K562 (cell line): Measurements from ENCODE around the gene THADA. TPM values are rescaled to one million over a fixed set of nuclear protein-coding genes. Genes with fewer than 3 reads are reported as not detected.

Experiments
- ARNT ChIP-seq, 2 experiments: fragments of 450-650 bp; IDR thresholded peaks; 2 replicates each; pipeline ENCODE4 v1.6.1; 2016; ENCODE audit warnings: mild to moderate bottlenecking in 1 of 2
- CBFA2T2 ChIP-seq: fragments of 450-650 bp; conservative IDR thresholded peaks from 2 replicates; pipeline ENCODE4 v1.6.1; 2017; ENCODE audit warnings: mild to moderate bottlenecking
- FOXJ2 ChIP-seq: fragments of 200-800 bp; sonication (Bioruptor generic); IDR thresholded peaks from 2 replicates; pipeline ENCODE4 v1.6.1; 2016; ENCODE audit warnings: missing genetic modification characterization, missing compliant biosample characterization
- GATAD2B ChIP-seq: fragments of 450-650 bp; IDR thresholded peaks from 2 replicates; pipeline ENCODE4 v1.6.1; 2017; ENCODE audit warnings: mild to moderate bottlenecking, borderline replicate concordance
- GTF2F1 ChIP-seq: IDR thresholded peaks from 2 replicates; pipeline ENCODE4 v1.6.1; 2011; ENCODE audit warnings: low read depth, low read length, improper control_type of control experiment
- HNRNPK ChIP-seq: fragments of 200-400 bp; formaldehyde crosslinking; IDR thresholded peaks from one replicate; pipeline ENCODE4 v1.6.1; 2018; ENCODE audit warnings: mild to moderate bottlenecking, low read depth, low read length; ENCODE audit not compliant: poor library complexity, severe bottlenecking
- HNRNPL ChIP-seq: fragments of 200-400 bp; formaldehyde crosslinking; IDR thresholded peaks from 2 replicates; pipeline ENCODE4 v1.6.1; 2017; ENCODE audit warnings: low read depth, mild to moderate bottlenecking, low read length
- JUN ChIP-seq, 2 experiments: sonication (generic) in 1 of 2; formaldehyde crosslinking in 1 of 2; IDR thresholded peaks; 2 replicates each; pipeline versions ENCODE4 v1.6.1 to v1.8.0; 2012 to 2022; ENCODE audit warnings: borderline replicate concordance in 2 of 2, mild to moderate bottlenecking in 2 of 2, improper control_type of control experiment in 1 of 2, low read depth in 1 of 2, low read length in 1 of 2, missing genetic modification reagents in 1 of 2
- MYBL2 ChIP-seq, 2 experiments: fragments of 450-650 bp in 1 of 2; sonication (generic) in 1 of 2; formaldehyde crosslinking in 1 of 2; IDR thresholded peaks; 2 replicates each; pipeline versions ENCODE4 v1.6.1 to v1.8.1; 2017 to 2022; ENCODE audit warnings: borderline replicate concordance in 1 of 2, inconsistent platforms in 1 of 2, low read depth in 1 of 2, mild to moderate bottlenecking in 1 of 2, missing genetic modification reagents in 1 of 2, moderate library complexity in 1 of 2
- POLR2AphosphoS5 ChIP-seq: IDR thresholded peaks from 2 replicates; pipeline ENCODE4 v1.6.1; 2011; ENCODE audit warnings: mild to moderate bottlenecking, low read depth, low read length, moderate library complexity; ENCODE audit not compliant: control insufficient read depth, insufficient read depth
- PRPF4 ChIP-seq: fragments of 200-400 bp; formaldehyde crosslinking; IDR thresholded peaks from one replicate; pipeline ENCODE4 v1.6.1; 2017; ENCODE audit warnings: low read length, low read depth, mild to moderate bottlenecking; ENCODE audit not compliant: insufficient read depth, poor library complexity, severe bottlenecking
- PTTG1 ChIP-seq: fragments of 450-650 bp; IDR thresholded peaks from 2 replicates; pipeline ENCODE4 v1.6.1; 2016; ENCODE audit warnings: low read depth, mild to moderate bottlenecking, missing genetic modification characterization, missing compliant biosample characterization
- SETDB1 ChIP-seq: IDR thresholded peaks from one replicate; pipeline ENCODE4 v1.6.1; 2012; ENCODE audit warnings: low read length, control low read depth, inconsistent platforms
- SMARCA5 ChIP-seq: fragments of 450-650 bp; IDR thresholded peaks from 2 replicates; pipeline ENCODE4 v1.6.1; 2016
- TAF7 ChIP-seq: fragments of 450-650 bp; IDR thresholded peaks from 2 replicates; pipeline ENCODE4 v1.6.1; 2016; ENCODE audit warnings: missing genetic modification characterization, missing compliant biosample characterization
- TCF3 ChIP-seq: sonication (generic); formaldehyde crosslinking; IDR thresholded peaks from 2 replicates; pipeline ENCODE4 v1.4.0; 2020; ENCODE audit warnings: mild to moderate bottlenecking, missing genetic modification reagents
- TCF7 ChIP-seq: sonication (generic); IDR thresholded peaks from 2 replicates; pipeline ENCODE4 v1.6.1; 2016; ENCODE audit warnings: antibody characterized with exemption, borderline replicate concordance
- U2AF1 ChIP-seq: fragments of 200-400 bp; formaldehyde crosslinking; optimal IDR thresholded peaks from 2 replicates; pipeline ENCODE3; 2017; ENCODE audit warnings: mild to moderate bottlenecking, low read depth, low read length, moderate library complexity
- ZBTB8A ChIP-seq: fragments of 450-650 bp; IDR thresholded peaks from 2 replicates; pipeline ENCODE4 v1.6.1; 2018; ENCODE audit warnings: mild to moderate bottlenecking, moderate library complexity; ENCODE audit not compliant: partially characterized antibody
- ZNF124 ChIP-seq: sonication (generic); formaldehyde crosslinking; IDR thresholded peaks from 2 replicates; pipeline ENCODE4 v1.8.1; 2022; ENCODE audit warnings: missing genetic modification reagents
- ZNF174 ChIP-seq: fragments of 250-450 bp; sonication (Bioruptor Pico); IDR thresholded peaks from 2 replicates; pipeline ENCODE4 v1.4.0; 2020; ENCODE audit warnings: mild to moderate bottlenecking
- ZNF212 ChIP-seq: fragments of 450-650 bp; formaldehyde crosslinking; IDR thresholded peaks from 2 replicates; pipeline ENCODE4 v1.4.0; 2020; ENCODE audit warnings: mild to moderate bottlenecking
- ZNF354B ChIP-seq: fragments of 250-450 bp; sonication (Bioruptor Pico); IDR thresholded peaks from 2 replicates; pipeline ENCODE4 v1.4.0; 2020
- ZNF431 ChIP-seq: sonication (generic); formaldehyde crosslinking; IDR thresholded peaks from 2 replicates; pipeline ENCODE4 v1.8.0; 2022; ENCODE audit warnings: mild to moderate bottlenecking, missing genetic modification reagents
- ZNF57 ChIP-seq: fragments of 450-650 bp; formaldehyde crosslinking; IDR thresholded peaks from 2 replicates; pipeline ENCODE4 v1.4.0; 2020; ENCODE audit warnings: mild to moderate bottlenecking, moderate library complexity
- ZNF778 ChIP-seq: fragments of 450-650 bp; formaldehyde crosslinking; IDR thresholded peaks from 2 replicates; pipeline ENCODE4 v1.4.0; 2020; ENCODE audit warnings: mild to moderate bottlenecking, moderate library complexity
- polyA plus RNA-seq, 8 experiments: library from polyadenylated mRNA; depleted of rRNA in 4 of 8; stranded (reverse) in 5 of 8; unstranded in 3 of 8; fragments of >200 nt; fragmentation: Nextera tagmentation in 2 of 8; fragmentation: Illumina TruSeq in 1 of 8; extraction: Ambion mirVana in 2 of 8; extraction: Trizol in 1 of 8; gene quantifications; 2 replicates each; pipeline versions ENCODE4 v1.2.1 to v1.2.3, GENCODE V29; 2011 to 2014; ENCODE audit warnings: inconsistent platforms in 1 of 8, missing spikeins in 1 of 8
- total RNA-seq, 7 experiments: library from RNA; depleted of rRNA in 6 of 7; stranded (reverse); fragments of >200 nt in 6 of 7; fragmentation: Illumina TruSeq in 2 of 7; extraction: Trizol in 2 of 7; gene quantifications; 2 replicates each; pipeline versions ENCODE4 v1.2.1 to v1.2.3, GENCODE V29; 2011 to 2021; ENCODE audit warnings: low replicate concordance in 1 of 7
- TF ChIP-seq, protein P1 (sequence below): fragments of 250-450 bp; sonication (Bioruptor Pico); IDR thresholded peaks from 2 replicates; pipeline ENCODE4 v1.4.0; 2020; ENCODE audit warnings: mild to moderate bottlenecking, moderate library complexity

THADA gene
- total and polyA plus RNA-seq, 9 of the 15 experiments (the other 6 are each of a cell fraction or from before 2014, with no cell fraction given), result 17.8 to 34.7 (median 31.9) TPM

DNA sequence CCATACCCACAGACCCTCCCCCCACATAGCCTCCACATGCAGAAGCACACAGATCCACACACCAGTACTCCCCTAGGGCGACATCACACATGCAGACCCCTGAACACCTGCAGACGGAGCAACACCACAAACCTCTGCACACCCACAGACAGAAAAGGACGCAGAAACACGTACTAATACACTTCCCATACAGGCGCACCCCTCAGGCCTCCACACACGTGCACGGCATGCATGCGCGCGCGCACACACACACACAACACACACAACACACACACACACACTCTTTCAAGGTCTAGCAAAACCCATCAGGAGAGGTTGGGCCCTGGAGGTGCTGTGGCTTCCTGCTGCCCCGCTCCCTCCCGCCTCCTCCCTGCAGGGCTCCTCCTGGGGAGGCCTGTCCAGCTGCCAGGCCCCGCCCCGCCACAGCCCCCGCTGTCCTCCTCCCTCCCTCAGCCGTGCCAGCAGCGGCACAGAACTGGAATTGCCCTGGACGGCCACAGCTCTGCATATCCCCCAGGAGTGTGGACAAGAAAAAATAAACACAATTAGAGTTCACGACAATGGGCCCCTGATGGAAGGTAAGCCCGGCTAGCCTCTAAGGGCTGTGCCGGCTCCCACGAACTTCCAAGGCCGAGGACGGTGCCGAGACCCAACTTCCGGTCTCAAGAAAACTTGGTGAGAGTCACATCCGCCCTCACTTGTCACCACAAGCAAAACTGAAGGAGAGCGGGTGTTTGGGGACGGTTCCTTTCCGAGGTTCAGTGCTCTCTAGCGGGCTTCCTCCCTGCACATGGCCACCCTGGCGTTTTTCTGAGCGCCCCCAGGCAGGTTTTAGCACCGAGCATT is 376.2 kb downstream of the THADA start (continued):
- no peak for TF ChIP-seq CBFA2T2
- no peak for TF ChIP-seq ZNF778 (CRISPR knock-in tag)
- TF ChIP-seq FOXJ2 (tag), result no peak
- TF ChIP-seq U2AF1, result no peak
- TF ChIP-seq ARNT (IDR thresholded peaks at IDR 0.05), result peak; percentile 12 to 53; a peak in 1 of 4 replicates
- no peak for TF ChIP-seq HNRNPL
- TF ChIP-seq JUN (IDR thresholded peaks at IDR 0.05; ENCODE audit: borderline replicate concordance, low read depth, low read length), result no peak
- TF ChIP-seq JUN (CRISPR knock-in tag; IDR thresholded peaks at IDR 0.05; ENCODE audit: borderline replicate concordance), result no peak
- peak; percentile 8; the same call in 1 of the 2 replicates for TF ChIP-seq TCF3 (CRISPR knock-in tag)
- TF ChIP-seq ZNF354B, result no peak
- no peak for TF ChIP-seq PTTG1 (tag)
- TF ChIP-seq TAF7, result no peak
- TF ChIP-seq ZNF57 (CRISPR knock-in tag), result no peak
- no peak for TF ChIP-seq ZBTB8A
- TF ChIP-seq, protein P1, sequence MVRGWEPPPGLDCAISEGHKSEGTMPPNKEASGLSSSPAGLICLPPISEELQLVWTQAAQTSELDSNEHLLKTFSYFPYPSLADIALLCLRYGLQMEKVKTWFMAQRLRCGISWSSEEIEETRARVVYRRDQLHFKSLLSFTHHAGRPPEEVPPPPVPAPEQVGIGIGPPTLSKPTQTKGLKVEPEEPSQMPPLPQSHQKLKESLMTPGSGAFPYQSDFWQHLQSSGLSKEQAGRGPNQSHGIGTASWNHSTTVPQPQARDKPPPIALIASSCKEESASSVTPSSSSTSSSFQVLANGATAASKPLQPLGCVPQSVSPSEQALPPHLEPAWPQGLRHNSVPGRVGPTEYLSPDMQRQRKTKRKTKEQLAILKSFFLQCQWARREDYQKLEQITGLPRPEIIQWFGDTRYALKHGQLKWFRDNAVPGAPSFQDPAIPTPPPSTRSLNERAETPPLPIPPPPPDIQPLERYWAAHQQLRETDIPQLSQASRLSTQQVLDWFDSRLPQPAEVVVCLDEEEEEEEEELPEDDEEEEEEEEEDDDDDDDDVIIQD (CRISPR knock-in tag), result no peak
- TF ChIP-seq ZNF212, result no peak
- no peak for TF ChIP-seq ZNF174 (CRISPR knock-in tag)
- TF ChIP-seq TCF7, result no peak
- no peak for TF ChIP-seq GTF2F1
- TF ChIP-seq GATAD2B, result no peak
- TF ChIP-seq HNRNPK, result no peak
- no peak for TF ChIP-seq ZNF124
- no peak for TF ChIP-seq ZNF431 (CRISPR knock-in tag)
- TF ChIP-seq MYBL2 (IDR thresholded peaks at IDR 0.05; ENCODE audit: low read depth), result no peak
- TF ChIP-seq MYBL2 (CRISPR knock-in tag; IDR thresholded peaks at IDR 0.05; ENCODE audit: borderline replicate concordance), result no peak
- no peak for TF ChIP-seq SETDB1
- peak; percentile 77; the same call in 1 of the 2 replicates for TF ChIP-seq SMARCA5
- TF ChIP-seq POLR2AphosphoS5, result peak; percentile 76; the same call in 1 of the 2 replicates
- TF ChIP-seq PRPF4, result no peak
